ENCODE measurements around the gene SMG1.
"Not testable (repeated sequence)": the region's sequence is repeated elsewhere in the genome, so short reads cannot be mapped to it uniquely, and the experiment has no call there.

Gene SMG1

GRCh38 chr16:18862891-18863290, 63.3 kb downstream of the SMG1 start:
- not testable (repeated sequence) for H3K4me3 ChIP-seq (ENCODE audit: low read depth, low read length, poor library complexity, severe bottlenecking); H3K9ac ChIP-seq (ENCODE audit: low read length); H3K9me3 ChIP-seq (ENCODE audit: low read length); H3K79me2 ChIP-seq (ENCODE audit: insufficient read depth, low read length); H3F3A ChIP-seq (ENCODE audit: insufficient read depth, low read length); H4K20me1 ChIP-seq (ENCODE audit: insufficient read depth, low read length); H3K27me3 ChIP-seq (ENCODE audit: insufficient read depth, low read length); H3K4me1 ChIP-seq (ENCODE audit: insufficient read depth, low read length, severe bottlenecking); H3K27ac ChIP-seq (ENCODE audit: low read depth, low read length, poor library complexity, severe bottlenecking); H3K4me2 ChIP-seq (ENCODE audit: low read length); H3K9me2 ChIP-seq (ENCODE audit: low read depth, low read length); H2AFZ ChIP-seq (ENCODE audit: low read length)
- H3K36me3 ChIP-seq (ENCODE audit: insufficient read depth, low read length), result peaks cover 48% of the 10 kb centered on the region

GRCh38 chr16:18855196-18855595, 71.0 kb downstream of the SMG1 start:
- H3K36me3 ChIP-seq (ENCODE audit: insufficient read depth, low read length), result peaks cover 87% of the 10 kb centered on the region
- TF ChIP-seq EZH2 (IDR thresholded peaks at IDR 0.05; ENCODE audit: borderline replicate concordance, low read length), result no peak
- TF ChIP-seq, protein P1, sequence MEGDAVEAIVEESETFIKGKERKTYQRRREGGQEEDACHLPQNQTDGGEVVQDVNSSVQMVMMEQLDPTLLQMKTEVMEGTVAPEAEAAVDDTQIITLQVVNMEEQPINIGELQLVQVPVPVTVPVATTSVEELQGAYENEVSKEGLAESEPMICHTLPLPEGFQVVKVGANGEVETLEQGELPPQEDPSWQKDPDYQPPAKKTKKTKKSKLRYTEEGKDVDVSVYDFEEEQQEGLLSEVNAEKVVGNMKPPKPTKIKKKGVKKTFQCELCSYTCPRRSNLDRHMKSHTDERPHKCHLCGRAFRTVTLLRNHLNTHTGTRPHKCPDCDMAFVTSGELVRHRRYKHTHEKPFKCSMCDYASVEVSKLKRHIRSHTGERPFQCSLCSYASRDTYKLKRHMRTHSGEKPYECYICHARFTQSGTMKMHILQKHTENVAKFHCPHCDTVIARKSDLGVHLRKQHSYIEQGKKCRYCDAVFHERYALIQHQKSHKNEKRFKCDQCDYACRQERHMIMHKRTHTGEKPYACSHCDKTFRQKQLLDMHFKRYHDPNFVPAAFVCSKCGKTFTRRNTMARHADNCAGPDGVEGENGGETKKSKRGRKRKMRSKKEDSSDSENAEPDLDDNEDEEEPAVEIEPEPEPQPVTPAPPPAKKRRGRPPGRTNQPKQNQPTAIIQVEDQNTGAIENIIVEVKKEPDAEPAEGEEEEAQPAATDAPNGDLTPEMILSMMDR (IDR thresholded peaks at IDR 0.05; ENCODE audit: low read length), result no peak
- no peak overlapping the region for H3K4me2 ChIP-seq (ENCODE audit: low read length)
- H3K9me2 ChIP-seq (ENCODE audit: low read depth, low read length), result no peaks in the 10 kb centered on the region
- H3K27ac ChIP-seq (ENCODE audit: low read depth, low read length, poor library complexity, severe bottlenecking), result no peak overlapping the region
- H3K9me3 ChIP-seq (ENCODE audit: low read length), result no peaks in the 10 kb centered on the region
- H3K4me1 ChIP-seq (ENCODE audit: insufficient read depth, low read length, severe bottlenecking), result no peaks in the 10 kb centered on the region
- no peaks in the 10 kb centered on the region for H3K79me2 ChIP-seq (ENCODE audit: insufficient read depth, low read length)
- no peak overlapping the region for H3K4me3 ChIP-seq (ENCODE audit: low read depth, low read length, poor library complexity, severe bottlenecking)
- no peaks in the 10 kb centered on the region for H3F3A ChIP-seq (ENCODE audit: insufficient read depth, low read length)
- no peaks in the 10 kb centered on the region for H3K27me3 ChIP-seq (ENCODE audit: insufficient read depth, low read length)
- no peak overlapping the region for H2AFZ ChIP-seq (ENCODE audit: low read length)
- H3K9ac ChIP-seq (ENCODE audit: low read length), result no peak overlapping the region
- H4K20me1 ChIP-seq (ENCODE audit: insufficient read depth, low read length), result no peaks in the 10 kb centered on the region

GRCh38 chr16:18853694-18854093, 72.5 kb downstream of the SMG1 start:
- Histone ChIP-seq H3K79me2 (ENCODE audit: insufficient read depth, low read length) (no peaks in the 10 kb centered on the region), H3F3A (ENCODE audit: insufficient read depth, low read length) (no peaks in the 10 kb centered on the region), H3K36me3 (ENCODE audit: insufficient read depth, low read length) (peaks cover 96% of the 10 kb centered on the region), H3K27me3 (ENCODE audit: insufficient read depth, low read length) (no peaks in the 10 kb centered on the region), H2AFZ (ENCODE audit: low read length) (no peak overlapping the region), H3K4me1 (ENCODE audit: insufficient read depth, low read length, severe bottlenecking) (no peaks in the 10 kb centered on the region), H3K9me2 (ENCODE audit: low read depth, low read length) (no peaks in the 10 kb centered on the region), H4K20me1 (ENCODE audit: insufficient read depth, low read length) (no peaks in the 10 kb centered on the region), H3K9me3 (ENCODE audit: low read length) (no peaks in the 10 kb centered on the region), H3K4me2 (ENCODE audit: low read length) (no peak overlapping the region), H3K4me3 (ENCODE audit: low read depth, low read length, poor library complexity, severe bottlenecking) (no peak overlapping the region), H3K27ac (ENCODE audit: low read depth, low read length, poor library complexity, severe bottlenecking) (no peak overlapping the region), H3K9ac (ENCODE audit: low read length) (no peak overlapping the region)
- TF ChIP-seq, protein P1 (IDR thresholded peaks at IDR 0.05; ENCODE audit: low read length), result no peak
- TF ChIP-seq EZH2 (IDR thresholded peaks at IDR 0.05; ENCODE audit: borderline replicate concordance, low read length), result no peak

GRCh38 chr16:18852647-18853046, 73.6 kb downstream of the SMG1 start:
- Histone ChIP-seq H3K9me3 (ENCODE audit: low read length) (no peaks in the 10 kb centered on the region), H3K27ac (ENCODE audit: low read depth, low read length, poor library complexity, severe bottlenecking) (no peak overlapping the region), H3K9ac (ENCODE audit: low read length) (no peak overlapping the region), H3K4me2 (ENCODE audit: low read length) (no peak overlapping the region), H3K79me2 (ENCODE audit: insufficient read depth, low read length) (no peaks in the 10 kb centered on the region), H3K4me1 (ENCODE audit: insufficient read depth, low read length, severe bottlenecking) (no peaks in the 10 kb centered on the region), H3K36me3 (ENCODE audit: insufficient read depth, low read length) (peaks cover 97% of the 10 kb centered on the region), H4K20me1 (ENCODE audit: insufficient read depth, low read length) (no peaks in the 10 kb centered on the region), H3F3A (ENCODE audit: insufficient read depth, low read length) (no peaks in the 10 kb centered on the region), H2AFZ (ENCODE audit: low read length) (no peak overlapping the region), H3K9me2 (ENCODE audit: low read depth, low read length) (no peaks in the 10 kb centered on the region), H3K4me3 (ENCODE audit: low read depth, low read length, poor library complexity, severe bottlenecking) (no peak overlapping the region), H3K27me3 (ENCODE audit: insufficient read depth, low read length) (no peaks in the 10 kb centered on the region)
- no peak for TF ChIP-seq EZH2 (IDR thresholded peaks at IDR 0.05; ENCODE audit: borderline replicate concordance, low read length)
- TF ChIP-seq, protein P1 (IDR thresholded peaks at IDR 0.05; ENCODE audit: low read length), result no peak

Data from OCI-LY1 (cell line).